Measurements from ENCODE around the gene SHLD2.
"Not testable (repeated sequence)": the region's sequence is repeated elsewhere in the genome, so short reads cannot be mapped to it uniquely, and the experiment has no call there.

GRCh38 chr10:87134440-87134839 lies 39.4 kb downstream of the SHLD2 start:
- not testable (repeated sequence) for TF ChIP-seq SMC3 (IDR thresholded peaks at IDR 0.05; ENCODE audit: borderline replicate concordance, low read length); NRF1 (conservative IDR thresholded peaks at IDR 0.05; ENCODE audit: low read depth, low read length); MAX (IDR thresholded peaks at IDR 0.05; ENCODE audit: low read depth, low read length); POLR2A (IDR thresholded peaks at IDR 0.05; ENCODE audit: low read depth, low read length)

Data from GM12878 (cell line).